ENCODE measurements around the gene BAZ1A.

BAZ1A gene

GRCh38 chr14:34718750-34719304, 156.3 kb downstream of the BAZ1A start:
- Histone ChIP-seq H3K27me3 (peaks cover 17% of the 10 kb centered on the region), H3K4me3 (ENCODE audit: low read depth in 1 of 2, low read length in 1 of 2) (no peak overlapping the region), H3K4me1 (ENCODE audit: control insufficient read depth in 1 of 2, insufficient read depth in 1 of 2, low read depth in 1 of 2, low read length in 1 of 2) (peaks cover 10 to 15% of the 10 kb centered on the region in 2 experiments), H3K36me3 (no peaks in the 10 kb centered on the region), H3K9me3 (no peaks in the 10 kb centered on the region), H3K27ac (no peak overlapping the region)
- no peak for TF ChIP-seq CTCF (IDR thresholded peaks at IDR 0.05)

GRCh38 chr14:34715127-34715863, 159.9 kb downstream of the BAZ1A start:
- TF ChIP-seq CTCF (IDR thresholded peaks at IDR 0.05) = no peak
- Histone ChIP-seq H3K27me3 (peaks cover 12% of the 10 kb centered on the region), H3K4me3 (ENCODE audit: low read depth in 1 of 2, low read length in 1 of 2) (peak overlapping the region; percentile 69 to 89), H3K9me3 (no peaks in the 10 kb centered on the region), H3K36me3 (no peaks in the 10 kb centered on the region), H3K27ac (no peak overlapping the region), H3K4me1 (ENCODE audit: control insufficient read depth in 1 of 2, insufficient read depth in 1 of 2, low read depth in 1 of 2, low read length in 1 of 2) (peaks cover 13 to 19% of the 10 kb centered on the region in 2 experiments)

- peaks cover 9% of the 10 kb centered on the region for H3K27me3 ChIP-seq
- no peaks in the 10 kb centered on the region for H3K36me3 ChIP-seq
- H3K27ac ChIP-seq = peak within 1 kb of the TSS; percentile 40
- no peak for TF ChIP-seq CTCF (IDR thresholded peaks at IDR 0.05)
- peaks cover 13 to 19% of the 10 kb centered on the region in 2 experiments for H3K4me1 ChIP-seq (ENCODE audit: control insufficient read depth in 1 of 2, insufficient read depth in 1 of 2, low read depth in 1 of 2, low read length in 1 of 2)
- peak within 1 kb of the TSS; percentile 69 to 89 for H3K4me3 ChIP-seq (ENCODE audit: low read depth in 1 of 2, low read length in 1 of 2)
- H3K9me3 ChIP-seq = no peaks in the 10 kb centered on the region
These were observed 160.6 kb downstream of the BAZ1A start, which contains the start of gene CFL2 for GRCh38 chr14:34714320-34715126. CFL2 (minus strand) TSS chr14:34714593; CDS start chr14:34714540, 53 bp downstream.

GRCh38 chr14:34713681-34714319, 161.4 kb downstream of the BAZ1A start:
- Histone ChIP-seq H3K4me1 (ENCODE audit: control insufficient read depth in 1 of 2, insufficient read depth in 1 of 2, low read depth in 1 of 2, low read length in 1 of 2) (peaks cover 13 to 19% of the 10 kb centered on the region in 2 experiments), H3K27ac (peak overlapping the region; percentile 40), H3K36me3 (no peaks in the 10 kb centered on the region), H3K27me3 (peaks cover 9% of the 10 kb centered on the region), H3K4me3 (ENCODE audit: low read depth in 1 of 2, low read length in 1 of 2) (peak overlapping the region; percentile 69 to 89), H3K9me3 (no peaks in the 10 kb centered on the region)
- no peak for TF ChIP-seq CTCF (IDR thresholded peaks at IDR 0.05)

GRCh38 chr14:34713122-34713680, 162.0 kb downstream of the BAZ1A start:
- H3K4me1 ChIP-seq (ENCODE audit: control insufficient read depth in 1 of 2, insufficient read depth in 1 of 2, low read depth in 1 of 2, low read length in 1 of 2) = peaks cover 13 to 19% of the 10 kb centered on the region in 2 experiments
- H3K36me3 ChIP-seq = no peaks in the 10 kb centered on the region
- peaks cover 9% of the 10 kb centered on the region for H3K27me3 ChIP-seq
- no peak overlapping the region for H3K4me3 ChIP-seq (ENCODE audit: low read depth in 1 of 2, low read length in 1 of 2)
- H3K27ac ChIP-seq = no peak overlapping the region
- no peak for TF ChIP-seq CTCF (IDR thresholded peaks at IDR 0.05)
- no peaks in the 10 kb centered on the region for H3K9me3 ChIP-seq

Data from neutrophil (primary cell).